H9 (cell line): Measurements from ENCODE around the gene MLPH. TPM values are rescaled to one million over a fixed set of nuclear protein-coding genes. Genes with fewer than 3 reads are reported as not detected.

Source experiments
- DNase-seq: peaks from one replicate; pipeline ENCODE4 v3.0.0-alpha.2; 2017
- H2AFZ ChIP-seq: one replicate; pipeline ENCODE4 v1.6.1; 2013; ENCODE audit warnings: mild to moderate bottlenecking, low read length, control low read depth, moderate library complexity
- H2AK5ac ChIP-seq: 2 replicates; pipeline ENCODE4 v1.6.1; 2013; ENCODE audit warnings: low read length, control low read depth, mixed read lengths; ENCODE audit not compliant: insufficient read length
- H2BK120ac ChIP-seq: one replicate; pipeline ENCODE4 v1.6.1; 2013; ENCODE audit warnings: low read depth, mild to moderate bottlenecking, low read length, control low read depth, inconsistent platforms; ENCODE audit not compliant: poor library complexity, severe bottlenecking
- H2BK12ac ChIP-seq: 2 replicates; pipeline ENCODE4 v1.6.1; 2013; ENCODE audit warnings: low read length, control low read depth, mixed read lengths, low read depth; ENCODE audit not compliant: insufficient read length
- H2BK15ac ChIP-seq: 2 replicates; pipeline ENCODE4 v1.6.1; 2013; ENCODE audit warnings: low read depth, low read length, control low read depth
- H2BK20ac ChIP-seq: one replicate; pipeline ENCODE4 v1.6.1; 2013; ENCODE audit warnings: low read depth, mild to moderate bottlenecking, low read length, control low read depth, inconsistent platforms; ENCODE audit not compliant: poor library complexity, severe bottlenecking
- H2BK5ac ChIP-seq: 2 replicates; pipeline ENCODE4 v1.6.1; 2013; ENCODE audit warnings: low read length, control low read depth, mixed read lengths; ENCODE audit not compliant: insufficient read length
- H3K14ac ChIP-seq: 2 replicates; pipeline ENCODE4 v1.6.1; 2013; ENCODE audit warnings: low read length, control low read depth; ENCODE audit not compliant: insufficient read depth
- H3K18ac ChIP-seq: 2 replicates; pipeline ENCODE4 v1.6.1; 2013; ENCODE audit warnings: low read depth, mild to moderate bottlenecking, mixed read lengths, low read length, control low read depth; ENCODE audit not compliant: insufficient read length
- H3K23ac ChIP-seq: 2 replicates; pipeline ENCODE4 v1.6.1; 2013; ENCODE audit warnings: low read length, control low read depth, mixed read lengths, low read depth; ENCODE audit not compliant: insufficient read length
- H3K23me2 ChIP-seq: 2 replicates; pipeline ENCODE4 v1.6.1; 2013; ENCODE audit warnings: low read depth, mild to moderate bottlenecking, mixed read lengths, low read length, control low read depth; ENCODE audit not compliant: insufficient read length, poor library complexity, severe bottlenecking
- H3K27ac ChIP-seq: 2 replicates; pipeline ENCODE4 v1.5.1; 2013; ENCODE audit warnings: low read length, control low read depth, mixed read lengths, low read depth; ENCODE audit not compliant: insufficient read length
- H3K27me3 ChIP-seq: 2 replicates; pipeline ENCODE4 v1.6.1; 2013; ENCODE audit warnings: low read length, control low read depth, inconsistent platforms; ENCODE audit not compliant: insufficient read depth
- H3K4ac ChIP-seq: 2 replicates; pipeline ENCODE4 v1.6.1; 2013; ENCODE audit warnings: low read depth, mild to moderate bottlenecking, control low read depth, inconsistent platforms, low read length, moderate library complexity
- H3K4me1 ChIP-seq: 2 replicates; pipeline ENCODE4 v1.6.1; 2013; ENCODE audit warnings: low read length, control low read depth, inconsistent platforms; ENCODE audit not compliant: insufficient read depth
- H3K4me2 ChIP-seq: 2 replicates; pipeline ENCODE4 v1.6.1; 2013; ENCODE audit warnings: low read length, control low read depth, mixed read lengths; ENCODE audit not compliant: insufficient read length, insufficient read depth
- H3K56ac ChIP-seq: 2 replicates; pipeline ENCODE4 v1.6.1; 2013; ENCODE audit warnings: low read depth, mild to moderate bottlenecking, mixed read lengths, low read length, control low read depth; ENCODE audit not compliant: insufficient read length
- H3K79me1 ChIP-seq: 2 replicates; pipeline ENCODE4 v1.6.1; 2013; ENCODE audit warnings: low read depth, mild to moderate bottlenecking, moderate library complexity, low read length, control low read depth, inconsistent platforms; ENCODE audit not compliant: insufficient read depth, poor library complexity, severe bottlenecking
- H3K79me2 ChIP-seq: 2 replicates; pipeline ENCODE4 v1.6.1; 2013; ENCODE audit warnings: low read length, control low read depth, inconsistent platforms; ENCODE audit not compliant: insufficient read depth
- H3K9ac ChIP-seq: 2 replicates; pipeline ENCODE4 v1.6.1; 2013; ENCODE audit warnings: low read length, control low read depth, mixed read lengths; ENCODE audit not compliant: insufficient read length; ENCODE audit errors: extremely low read depth
- H3K9me3 ChIP-seq: one replicate; pipeline ENCODE4 v1.6.1; 2013; ENCODE audit warnings: low read depth, low read length, inconsistent platforms; ENCODE audit not compliant: control insufficient read depth
- H3T11ph ChIP-seq: one replicate; pipeline ENCODE4 v1.6.1; 2013; ENCODE audit warnings: mild to moderate bottlenecking, low read length, control low read depth, inconsistent platforms
- H4K20me1 ChIP-seq: one replicate; pipeline ENCODE4 v1.6.1; 2013; ENCODE audit not compliant: control insufficient read depth, insufficient read length, insufficient read depth
- H4K5ac ChIP-seq: 2 replicates; pipeline ENCODE4 v1.6.1; 2013; ENCODE audit warnings: low read depth, mild to moderate bottlenecking, mixed read lengths, low read length, control low read depth; ENCODE audit not compliant: insufficient read length
- H4K8ac ChIP-seq: replicated peaks from 2 replicates; pipeline ENCODE4 v1.6.1; 2013; ENCODE audit warnings: low read length, control low read depth, mixed read lengths, low read depth; ENCODE audit not compliant: insufficient read length
- H4K91ac ChIP-seq: 2 replicates; pipeline ENCODE4 v1.6.1; 2013; ENCODE audit warnings: low read depth, mild to moderate bottlenecking, moderate library complexity, mixed read lengths, low read length, control low read depth; ENCODE audit not compliant: insufficient read length
- H3K27ac Mint-ChIP-seq, 3 experiments: 2 replicates in 2 of 3; 3 replicates in 1 of 3; pipeline ENCODE4 v1.8.0; 2020 to 2021; ENCODE audit warnings: mixed read lengths in 3 of 3, mild to moderate bottlenecking in 1 of 3, moderate library complexity in 1 of 3
- H3K27me3 Mint-ChIP-seq: 2 replicates; pipeline ENCODE4 v1.8.0; 2021; ENCODE audit warnings: low read depth, mild to moderate bottlenecking, moderate library complexity, mixed read lengths
- H3K36me3 Mint-ChIP-seq, 3 experiments: 2 replicates in 2 of 3; 3 replicates in 1 of 3; pipeline ENCODE4 v1.8.0; 2020 to 2021; ENCODE audit warnings: low read depth in 3 of 3, mixed read lengths in 3 of 3; ENCODE audit not compliant: insufficient read depth in 1 of 3
- H3K4me1 Mint-ChIP-seq, 2 experiments: 2 replicates each; pipeline ENCODE4 v1.8.0; 2020; ENCODE audit warnings: mixed read lengths in 2 of 2
- H3K4me3 Mint-ChIP-seq, 2 experiments: 2 replicates in 1 of 2; 3 replicates in 1 of 2; pipeline ENCODE4 v1.8.0; 2020 to 2021; ENCODE audit warnings: mild to moderate bottlenecking in 2 of 2, mixed read lengths in 2 of 2, moderate library complexity in 1 of 2
- H3K9me3 Mint-ChIP-seq, 2 experiments: 2 replicates in 1 of 2; 3 replicates in 1 of 2; pipeline ENCODE4 v1.8.0; 2020; ENCODE audit warnings: mild to moderate bottlenecking in 2 of 2, mixed read lengths in 2 of 2, moderate library complexity in 1 of 2
- WGBS: extraction: QIAGEN DNeasy Blood & Tissue Kit; methylation state at CpG from one replicate; pipeline ENCODE4 v1.1.7; 2013; ENCODE audit warnings: missing lambda C conversion rate, low lambda C conversion rate, mixed read lengths; ENCODE audit not compliant: insufficient read length; ENCODE audit errors: extremely low coverage; 5-methylcytosine and 5-hydroxymethylcytosine counted together
- total RNA-seq: library from RNA; stranded (reverse); gene quantifications from 2 replicates; pipeline ENCODE4 v1.2.1, GENCODE V29; 2021
- TF ChIP-seq, protein P1 (sequence below): fragments of 200-600 bp; sonication (generic); conservative IDR thresholded peaks from 3 replicates; pipeline ENCODE4 v1.8.0; 2021; ENCODE audit warnings: antibody characterized with exemption, mild to moderate bottlenecking

Gene MLPH
- total RNA-seq, 1 experiment from 2014 or later: 3.4 TPM

GRCh38 chr2:237542001-237542704 lies 55.1 kb downstream of the MLPH start:
- no peak overlapping the region for H3K4me2 ChIP-seq
- H2AK5ac ChIP-seq: no peak overlapping the region
- no peaks in the 10 kb centered on the region for H4K20me1 ChIP-seq
- Mint-ChIP-seq H3K4me1 (peaks cover 3 to 6% of the 10 kb centered on the region in 2 experiments; a peak in 1 of 4 replicates), H3K36me3 (no peaks in the 10 kb centered on the region; a peak in 1 of 7 replicates), H3K27ac (no peak overlapping the region), H3K27me3 (no peaks in the 10 kb centered on the region; the same call in 1 of the 2 replicates), H3K4me3 (no peak overlapping the region), H3K9me3 (peaks cover 0 to 3% of the 10 kb centered on the region in 2 experiments; a peak in 1 of 5 replicates)
- H2BK12ac ChIP-seq: no peak overlapping the region
- no peaks in the 10 kb centered on the region for H3K23me2 ChIP-seq
- no peak overlapping the region for H3K4ac ChIP-seq
- no peak overlapping the region for H2BK20ac ChIP-seq
- H3K56ac ChIP-seq: no peak overlapping the region
- H3K4me1 ChIP-seq: no peaks in the 10 kb centered on the region; the same call in 1 of the 2 replicates
- no peak overlapping the region for H4K8ac ChIP-seq
- no peak overlapping the region for H3K14ac ChIP-seq
- H3K9me3 ChIP-seq: no peaks in the 10 kb centered on the region
- H3K9ac ChIP-seq: no peak overlapping the region
- no peak overlapping the region for H3T11ph ChIP-seq
- H3K79me2 ChIP-seq: no peaks in the 10 kb centered on the region
- no peak overlapping the region for H2BK5ac ChIP-seq
- no peak for DNase-seq
- H2BK15ac ChIP-seq: no peak overlapping the region
- H4K91ac ChIP-seq: no peak overlapping the region
- no peak overlapping the region for H3K27ac ChIP-seq
- no peak overlapping the region for H3K23ac ChIP-seq
- no peak overlapping the region for H2AFZ ChIP-seq
- TF ChIP-seq, protein P1, sequence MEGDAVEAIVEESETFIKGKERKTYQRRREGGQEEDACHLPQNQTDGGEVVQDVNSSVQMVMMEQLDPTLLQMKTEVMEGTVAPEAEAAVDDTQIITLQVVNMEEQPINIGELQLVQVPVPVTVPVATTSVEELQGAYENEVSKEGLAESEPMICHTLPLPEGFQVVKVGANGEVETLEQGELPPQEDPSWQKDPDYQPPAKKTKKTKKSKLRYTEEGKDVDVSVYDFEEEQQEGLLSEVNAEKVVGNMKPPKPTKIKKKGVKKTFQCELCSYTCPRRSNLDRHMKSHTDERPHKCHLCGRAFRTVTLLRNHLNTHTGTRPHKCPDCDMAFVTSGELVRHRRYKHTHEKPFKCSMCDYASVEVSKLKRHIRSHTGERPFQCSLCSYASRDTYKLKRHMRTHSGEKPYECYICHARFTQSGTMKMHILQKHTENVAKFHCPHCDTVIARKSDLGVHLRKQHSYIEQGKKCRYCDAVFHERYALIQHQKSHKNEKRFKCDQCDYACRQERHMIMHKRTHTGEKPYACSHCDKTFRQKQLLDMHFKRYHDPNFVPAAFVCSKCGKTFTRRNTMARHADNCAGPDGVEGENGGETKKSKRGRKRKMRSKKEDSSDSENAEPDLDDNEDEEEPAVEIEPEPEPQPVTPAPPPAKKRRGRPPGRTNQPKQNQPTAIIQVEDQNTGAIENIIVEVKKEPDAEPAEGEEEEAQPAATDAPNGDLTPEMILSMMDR: no peak
- no CpG with 5 or more reads among the region's 18 CpGs for WGBS
- no peak overlapping the region for H3K18ac ChIP-seq
- no peaks in the 10 kb centered on the region for H3K27me3 ChIP-seq
- no peak overlapping the region for H4K5ac ChIP-seq
- H2BK120ac ChIP-seq: no peak overlapping the region
- H3K79me1 ChIP-seq: no peaks in the 10 kb centered on the region
